SU-DHL-6 (cell line): ENCODE measurements around the gene DDB1.

Experiments used
- H2AFZ ChIP-seq: fragments of 200-600 bp; sonication (generic); 2 replicates; pipeline ENCODE4 v1.6.1; 2014; ENCODE audit warnings: low read depth, mild to moderate bottlenecking, moderate library complexity, mixed read lengths, antibody characterized with exemption, low read length; ENCODE audit not compliant: severe bottlenecking
- H3F3A ChIP-seq: fragments of 200-600 bp; shearing (Covaris generic); 2 replicates; pipeline ENCODE4 v1.6.0; 2016; ENCODE audit warnings: antibody characterized with exemption, mild to moderate bottlenecking; ENCODE audit not compliant: insufficient read depth
- H3K27ac ChIP-seq: fragments of 200-600 bp; sonication (generic); 2 replicates; pipeline ENCODE4 v1.5.1; 2016; ENCODE audit warnings: low read depth, mild to moderate bottlenecking, low read length, moderate library complexity, mixed read lengths
- H3K27me3 ChIP-seq: fragments of 200-600 bp; sonication (generic), shearing (Covaris generic); 2 replicates; pipeline ENCODE4 v1.6.0; 2014; ENCODE audit warnings: mild to moderate bottlenecking, low read length
- H3K36me3 ChIP-seq: fragments of 200-600 bp; sonication (generic); 2 replicates; pipeline ENCODE4 v1.6.1; 2014; ENCODE audit warnings: mild to moderate bottlenecking, low read length, mixed read lengths
- H3K4me2 ChIP-seq: fragments of 300-600, 200-600 bp; shearing (Covaris generic), sonication (generic); 2 replicates; pipeline ENCODE4 v1.6.0; 2014; ENCODE audit warnings: low read length, low read depth, mild to moderate bottlenecking; ENCODE audit not compliant: poor library complexity, severe bottlenecking
- H3K4me3 ChIP-seq: fragments of 200-600 bp; sonication (generic); 2 replicates; pipeline ENCODE4 v1.5.1; 2014; ENCODE audit warnings: antibody characterized with exemption, low read length, mild to moderate bottlenecking, mixed read lengths; ENCODE audit not compliant: insufficient read depth, poor library complexity, severe bottlenecking
- H3K79me2 ChIP-seq: fragments of 200-600 bp; sonication (generic); 2 replicates; pipeline ENCODE4 v1.6.1; 2014; ENCODE audit warnings: mild to moderate bottlenecking, low read length, moderate library complexity; ENCODE audit not compliant: insufficient read depth
- H3K9ac ChIP-seq: fragments of 200-600 bp; sonication (generic); 2 replicates; pipeline ENCODE4 v1.7.0; 2014; ENCODE audit warnings: mild to moderate bottlenecking, low read length
- H3K9me2 ChIP-seq: fragments of 200-600 bp; sonication (generic); replicated peaks from 2 replicates; pipeline ENCODE4 v1.6.1; 2014; ENCODE audit warnings: low read length; ENCODE audit not compliant: insufficient read depth
- H3K9me3 ChIP-seq: fragments of 200-600 bp; sonication (generic); 2 replicates; pipeline ENCODE4 v1.6.1; 2014; ENCODE audit warnings: low read length, mixed read lengths; ENCODE audit not compliant: insufficient read depth
- H4K20me1 ChIP-seq: fragments of 200-600 bp; sonication (generic); 2 replicates; pipeline ENCODE4 v1.6.1; 2014; ENCODE audit warnings: low read depth, mild to moderate bottlenecking, antibody characterized with exemption, low read length, moderate library complexity, mixed read lengths
- EZH2phosphoT487 ChIP-seq: fragments of 200-600 bp; sonication (generic), shearing (Covaris generic); conservative IDR thresholded peaks from 2 replicates; pipeline ENCODE4 v1.6.1; 2018; ENCODE audit warnings: mild to moderate bottlenecking, antibody characterized with exemption, low read length, moderate library complexity, mixed read lengths
- TF ChIP-seq, protein P1 (sequence below): fragments of 200-600 bp; sonication (generic); IDR thresholded peaks from one replicate; pipeline ENCODE4 v1.5.1; 2017; ENCODE audit warnings: antibody characterized with exemption, mild to moderate bottlenecking, low read length, moderate library complexity; ENCODE audit not compliant: insufficient read depth, poor library complexity, severe bottlenecking

DDB1 gene

DNA sequence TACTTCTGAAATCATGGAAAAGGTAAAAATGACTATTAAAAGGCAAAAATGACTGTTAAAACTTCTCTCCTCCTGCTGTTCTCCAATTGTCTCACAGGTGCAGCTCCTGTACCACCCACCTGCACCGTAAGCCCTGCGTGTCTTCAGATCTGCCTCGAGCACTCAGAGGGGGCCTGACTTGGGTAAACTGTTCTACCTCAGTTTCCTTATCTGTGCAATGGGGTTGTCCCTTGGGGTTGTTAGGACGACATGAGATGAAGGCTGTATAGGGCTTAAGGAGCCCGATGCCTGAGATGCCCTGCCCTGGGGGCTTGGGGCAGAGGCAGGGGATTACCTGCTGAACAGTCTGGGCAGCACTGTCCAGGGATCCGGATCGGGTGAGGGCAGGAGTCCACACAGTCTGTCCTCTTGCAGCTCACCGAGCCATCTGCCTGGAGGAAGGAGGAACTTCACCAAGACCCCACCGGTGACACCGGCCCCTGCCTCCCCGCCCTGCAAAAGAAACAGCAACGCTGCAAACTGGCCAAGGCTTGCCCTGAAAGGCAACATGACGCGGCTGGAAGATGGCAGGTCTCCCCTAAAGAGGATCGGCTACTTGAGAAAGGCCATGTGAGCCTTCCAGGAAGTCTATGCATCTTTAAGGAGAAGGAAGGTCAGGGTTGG, 64.2 kb downstream of the DDB1 start:
- no peak for TF ChIP-seq EZH2phosphoT487
- no peaks in the 10 kb centered on the region for H4K20me1 ChIP-seq
- no peak overlapping the region for H3K4me2 ChIP-seq
- H3K27me3 ChIP-seq = no peaks in the 10 kb centered on the region
- H3F3A ChIP-seq = no peaks in the 10 kb centered on the region
- H3K9ac ChIP-seq = no peak overlapping the region
- H3K36me3 ChIP-seq = no peaks in the 10 kb centered on the region
- no peak overlapping the region for H2AFZ ChIP-seq
- H3K9me2 ChIP-seq = no peaks in the 10 kb centered on the region
- H3K4me3 ChIP-seq = no peak overlapping the region
- H3K79me2 ChIP-seq = no peaks in the 10 kb centered on the region
- H3K27ac ChIP-seq = no peak overlapping the region
- H3K9me3 ChIP-seq = no peaks in the 10 kb centered on the region

DNA sequence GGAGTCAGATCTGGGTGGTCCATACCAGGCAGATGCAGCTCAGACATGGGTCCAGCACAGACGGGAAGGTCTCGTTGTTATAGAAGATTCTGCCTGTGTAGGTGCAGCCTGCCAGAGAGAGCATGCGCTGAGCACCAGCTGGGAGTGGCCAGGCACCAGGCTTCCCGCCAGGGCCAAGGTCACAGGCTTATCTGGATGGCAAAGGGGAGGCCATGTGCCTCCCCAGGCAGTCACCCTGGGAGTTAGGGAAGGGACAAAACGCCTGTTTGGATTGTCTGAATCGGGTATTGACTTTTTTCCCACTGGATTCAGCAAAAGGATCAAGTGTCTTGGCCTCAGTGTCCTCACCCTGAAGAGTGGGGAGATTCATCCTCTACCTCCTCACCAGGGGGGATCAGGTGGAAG, 65.5 kb downstream of the DDB1 start:
- Histone ChIP-seq H3K36me3 (no peaks in the 10 kb centered on the region; the same call in 1 of the 2 replicates), H3K9ac (no peak overlapping the region), H3K79me2 (no peaks in the 10 kb centered on the region), H3K4me3 (no peak overlapping the region), H3F3A (no peaks in the 10 kb centered on the region), H4K20me1 (no peaks in the 10 kb centered on the region), H3K9me3 (no peaks in the 10 kb centered on the region), H3K4me2 (no peak overlapping the region), H3K9me2 (no peaks in the 10 kb centered on the region), H3K27ac (no peak overlapping the region), H2AFZ (no peak overlapping the region), H3K27me3 (no peaks in the 10 kb centered on the region)
- TF ChIP-seq EZH2phosphoT487 = no peak
- TF ChIP-seq, protein P1, sequence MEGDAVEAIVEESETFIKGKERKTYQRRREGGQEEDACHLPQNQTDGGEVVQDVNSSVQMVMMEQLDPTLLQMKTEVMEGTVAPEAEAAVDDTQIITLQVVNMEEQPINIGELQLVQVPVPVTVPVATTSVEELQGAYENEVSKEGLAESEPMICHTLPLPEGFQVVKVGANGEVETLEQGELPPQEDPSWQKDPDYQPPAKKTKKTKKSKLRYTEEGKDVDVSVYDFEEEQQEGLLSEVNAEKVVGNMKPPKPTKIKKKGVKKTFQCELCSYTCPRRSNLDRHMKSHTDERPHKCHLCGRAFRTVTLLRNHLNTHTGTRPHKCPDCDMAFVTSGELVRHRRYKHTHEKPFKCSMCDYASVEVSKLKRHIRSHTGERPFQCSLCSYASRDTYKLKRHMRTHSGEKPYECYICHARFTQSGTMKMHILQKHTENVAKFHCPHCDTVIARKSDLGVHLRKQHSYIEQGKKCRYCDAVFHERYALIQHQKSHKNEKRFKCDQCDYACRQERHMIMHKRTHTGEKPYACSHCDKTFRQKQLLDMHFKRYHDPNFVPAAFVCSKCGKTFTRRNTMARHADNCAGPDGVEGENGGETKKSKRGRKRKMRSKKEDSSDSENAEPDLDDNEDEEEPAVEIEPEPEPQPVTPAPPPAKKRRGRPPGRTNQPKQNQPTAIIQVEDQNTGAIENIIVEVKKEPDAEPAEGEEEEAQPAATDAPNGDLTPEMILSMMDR = no peak

DNA sequence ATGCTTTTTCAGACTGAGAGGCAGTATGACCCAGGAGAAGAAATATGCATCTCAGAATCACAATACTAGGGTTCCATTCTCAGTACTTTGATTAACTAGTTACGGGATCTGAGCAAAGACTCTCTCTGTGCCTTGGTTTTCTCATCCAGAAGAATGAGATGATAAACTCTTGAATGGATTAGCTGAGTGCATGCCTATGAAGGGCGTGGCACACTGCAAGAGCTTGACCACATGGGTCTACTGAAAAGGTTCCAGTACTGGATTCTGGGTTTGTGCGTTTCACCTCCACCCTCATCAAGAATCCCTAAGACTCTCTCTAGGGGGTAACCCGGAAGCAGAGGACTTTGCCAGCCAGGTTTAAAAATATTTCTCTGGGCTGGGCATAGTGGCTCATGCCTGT, 66.3 kb downstream of the DDB1 start:
- H3K9me3 ChIP-seq = no peaks in the 10 kb centered on the region
- H3F3A ChIP-seq = no peaks in the 10 kb centered on the region
- no peaks in the 10 kb centered on the region for H3K9me2 ChIP-seq
- no peak overlapping the region for H3K27ac ChIP-seq
- H4K20me1 ChIP-seq = no peaks in the 10 kb centered on the region
- H3K4me2 ChIP-seq = no peak overlapping the region
- H2AFZ ChIP-seq = no peak overlapping the region
- H3K27me3 ChIP-seq = no peaks in the 10 kb centered on the region
- H3K4me3 ChIP-seq = no peak overlapping the region
- TF ChIP-seq, protein P1 = no peak
- TF ChIP-seq EZH2phosphoT487 = no peak
- H3K79me2 ChIP-seq = no peaks in the 10 kb centered on the region
- H3K9ac ChIP-seq = no peak overlapping the region
- H3K36me3 ChIP-seq = no peaks in the 10 kb centered on the region; the same call in 1 of the 2 replicates

DNA sequence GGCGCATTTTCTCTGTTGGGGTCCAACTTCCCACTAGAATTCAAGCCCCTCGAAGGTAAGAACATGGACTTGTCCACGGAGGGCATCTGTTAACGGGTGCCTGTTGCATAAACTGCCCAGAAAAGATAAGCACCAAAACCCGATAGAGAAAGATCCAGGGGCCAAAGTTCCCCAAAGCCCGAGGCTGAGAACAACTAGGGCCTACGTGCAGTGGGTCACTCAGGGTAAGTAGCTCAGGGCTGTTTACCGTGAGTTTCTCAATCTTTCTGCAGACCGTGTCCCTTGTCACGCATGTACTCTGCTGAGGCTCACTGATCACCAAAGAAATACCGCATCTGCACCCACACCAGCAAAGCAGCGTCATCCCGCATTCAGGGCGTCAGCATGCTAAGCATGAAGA, 67.5 kb downstream of the DDB1 start:
- Histone ChIP-seq H3K27ac (no peak overlapping the region), H3K4me2 (no peak overlapping the region), H2AFZ (no peak overlapping the region), H3K4me3 (no peak overlapping the region), H3K9me2 (no peaks in the 10 kb centered on the region), H3K36me3 (no peaks in the 10 kb centered on the region; the same call in 1 of the 2 replicates), H3K79me2 (no peaks in the 10 kb centered on the region), H3F3A (no peaks in the 10 kb centered on the region), H3K27me3 (no peaks in the 10 kb centered on the region), H4K20me1 (no peaks in the 10 kb centered on the region), H3K9me3 (no peaks in the 10 kb centered on the region), H3K9ac (no peak overlapping the region)
- TF ChIP-seq, protein P1 = no peak
- no peak for TF ChIP-seq EZH2phosphoT487
